Measurements from ENCODE around the gene CADM1. TPM values are rescaled to one million over a fixed set of nuclear protein-coding genes. Genes with fewer than 3 reads are reported as not detected.
A peak's percentile ranks its signal among the peaks of the same experiment; 100 is the strongest.

Gene CADM1
- total and polyA plus RNA-seq, 9 donors: 6.6 to 61.2 (median 17.2) TPM

DNA sequence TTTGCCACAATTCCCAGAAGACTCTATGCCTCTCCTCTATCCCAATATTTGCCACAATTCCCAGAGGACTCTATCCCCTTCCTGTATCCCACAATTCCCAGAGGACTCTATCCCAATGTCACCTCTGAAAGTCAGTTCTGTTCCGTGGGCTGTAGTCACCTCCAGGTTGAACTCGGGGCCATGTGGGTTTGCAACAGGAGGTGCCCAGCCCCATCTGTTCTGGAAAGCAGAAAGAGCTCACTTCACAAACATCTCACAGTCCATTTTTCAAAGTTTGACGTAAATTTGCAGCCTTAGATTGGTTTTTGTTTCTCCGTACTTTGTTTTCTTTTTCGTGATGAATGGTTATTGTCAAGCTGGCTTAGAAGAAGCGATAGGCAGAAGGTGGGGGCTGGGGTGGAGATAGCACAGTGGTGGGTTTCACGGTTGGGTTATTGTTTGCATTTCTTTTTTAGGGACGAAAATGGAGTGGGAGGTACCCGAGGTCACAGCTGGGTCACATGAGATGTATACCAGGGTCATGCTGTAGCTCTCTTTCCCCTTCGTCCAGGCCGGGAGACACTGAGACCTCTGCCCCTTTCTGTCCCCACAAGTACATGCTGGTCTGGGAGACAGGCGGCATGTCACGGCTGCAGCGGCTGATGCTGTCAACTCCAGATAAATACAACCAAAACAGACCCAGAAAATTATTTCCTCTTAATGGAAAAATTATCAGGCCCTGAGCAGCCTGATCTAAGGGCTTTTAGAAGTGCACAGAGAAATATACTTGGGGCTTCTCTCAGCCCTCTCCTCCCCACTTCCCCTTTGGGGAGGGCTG lies 374.5 kb downstream of the CADM1 start:
- TF ChIP-seq, protein P1, sequence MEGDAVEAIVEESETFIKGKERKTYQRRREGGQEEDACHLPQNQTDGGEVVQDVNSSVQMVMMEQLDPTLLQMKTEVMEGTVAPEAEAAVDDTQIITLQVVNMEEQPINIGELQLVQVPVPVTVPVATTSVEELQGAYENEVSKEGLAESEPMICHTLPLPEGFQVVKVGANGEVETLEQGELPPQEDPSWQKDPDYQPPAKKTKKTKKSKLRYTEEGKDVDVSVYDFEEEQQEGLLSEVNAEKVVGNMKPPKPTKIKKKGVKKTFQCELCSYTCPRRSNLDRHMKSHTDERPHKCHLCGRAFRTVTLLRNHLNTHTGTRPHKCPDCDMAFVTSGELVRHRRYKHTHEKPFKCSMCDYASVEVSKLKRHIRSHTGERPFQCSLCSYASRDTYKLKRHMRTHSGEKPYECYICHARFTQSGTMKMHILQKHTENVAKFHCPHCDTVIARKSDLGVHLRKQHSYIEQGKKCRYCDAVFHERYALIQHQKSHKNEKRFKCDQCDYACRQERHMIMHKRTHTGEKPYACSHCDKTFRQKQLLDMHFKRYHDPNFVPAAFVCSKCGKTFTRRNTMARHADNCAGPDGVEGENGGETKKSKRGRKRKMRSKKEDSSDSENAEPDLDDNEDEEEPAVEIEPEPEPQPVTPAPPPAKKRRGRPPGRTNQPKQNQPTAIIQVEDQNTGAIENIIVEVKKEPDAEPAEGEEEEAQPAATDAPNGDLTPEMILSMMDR (IDR thresholded peaks at IDR 0.05): no peak
- TF ChIP-seq POLR2A (IDR thresholded peaks at IDR 0.05) (no peak), EP300 (IDR thresholded peaks at IDR 0.05) (no peak)
- Histone ChIP-seq H3K27me3 (no peaks in the 10 kb centered on the region), H3K9me3 (no peaks in the 10 kb centered on the region), H3K4me1 (ENCODE audit: insufficient read depth) (no peaks in the 10 kb centered on the region), H3K36me3 (no peaks in the 10 kb centered on the region), H3K27ac (no peak overlapping the region), H3K4me3 (no peak overlapping the region)
- intact Hi-C loops (cut with DNase I): no loop called here
- 10 to 26% (median 11%) methylated on average over 14 of the region's 14 CpGs for WGBS, 3 donors
- peak in 1 of 5 donors; percentile 58 for DNase-seq

DNA sequence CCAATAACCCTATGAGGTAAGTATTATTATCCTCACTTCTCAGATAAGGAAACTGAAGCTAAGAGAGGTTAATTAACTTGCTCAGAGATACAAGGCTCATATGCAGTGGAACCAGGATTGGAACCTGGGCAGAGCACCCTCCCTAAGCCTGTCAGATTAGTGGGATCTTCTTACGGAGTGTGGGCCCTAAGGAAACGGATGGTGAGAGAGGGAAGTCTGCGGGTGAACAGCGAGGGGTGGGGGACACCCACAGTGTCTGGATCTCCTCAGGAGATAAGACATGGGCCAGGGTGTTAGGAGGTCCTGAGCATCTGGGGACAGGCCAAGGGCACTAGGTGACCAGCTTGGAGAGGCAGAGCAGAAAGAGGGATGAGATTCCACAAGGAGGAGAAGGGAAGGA lies 376.0 kb downstream of the CADM1 start:
- H3K4me3 ChIP-seq: no peak overlapping the region
- no peaks in the 10 kb centered on the region for H3K27me3 ChIP-seq
- H3K27ac ChIP-seq: no peak overlapping the region
- intact Hi-C loops (cut with DNase I): no loop called here
- DNase-seq: no peak
- H3K36me3 ChIP-seq: no peaks in the 10 kb centered on the region
- WGBS, 3 donors: 87 to 94% (median 89%) methylated on average over 4 of the region's 4 CpGs
- no peaks in the 10 kb centered on the region for H3K9me3 ChIP-seq
- TF ChIP-seq EP300 (IDR thresholded peaks at IDR 0.05) (no peak), POLR2A (IDR thresholded peaks at IDR 0.05) (no peak)
- TF ChIP-seq, protein P1 (IDR thresholded peaks at IDR 0.05): no peak
- H3K4me1 ChIP-seq (ENCODE audit: insufficient read depth): no peaks in the 10 kb centered on the region

DNA sequence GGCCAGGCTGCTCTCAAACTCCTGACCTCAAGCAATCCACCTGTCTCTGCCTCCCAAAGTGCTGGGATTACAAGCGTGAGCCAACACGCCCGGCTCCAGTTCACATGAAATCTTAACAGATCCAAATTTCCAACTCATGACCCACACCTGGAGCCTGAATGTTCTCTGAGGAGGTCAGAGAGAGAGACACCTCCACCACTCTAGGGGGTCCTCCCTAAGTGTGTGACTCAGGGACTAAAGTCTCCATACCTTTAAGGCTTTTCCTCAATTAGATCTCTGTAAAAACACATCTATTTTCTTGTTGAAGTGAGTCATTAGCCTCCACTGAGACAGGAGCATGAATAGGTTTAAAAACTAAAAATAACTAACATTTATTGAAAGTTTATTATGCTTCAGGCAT lies 376.4 kb downstream of the CADM1 start:
- Histone ChIP-seq H3K4me3 (no peak overlapping the region), H3K36me3 (no peaks in the 10 kb centered on the region), H3K9me3 (no peaks in the 10 kb centered on the region), H3K27me3 (no peaks in the 10 kb centered on the region), H3K27ac (no peak overlapping the region), H3K4me1 (ENCODE audit: insufficient read depth) (no peaks in the 10 kb centered on the region)
- no peak for DNase-seq
- 79 to 98% (median 96%) methylated on average over 3 of the region's 3 CpGs for WGBS, 3 donors
- intact Hi-C loops (cut with DNase I): no loop called here
- TF ChIP-seq EP300 (IDR thresholded peaks at IDR 0.05): no peak
- TF ChIP-seq, protein P1 (IDR thresholded peaks at IDR 0.05): no peak
- TF ChIP-seq POLR2A (IDR thresholded peaks at IDR 0.05): no peak

GRCh38 chr11:115126515-115127208 lies 377.6 kb downstream of the CADM1 start:
- 72 to 75% (median 74%) methylated on average over 10 of the region's 10 CpGs for WGBS, 3 donors
- no peaks in the 10 kb centered on the region for H3K9me3 ChIP-seq
- no peaks in the 10 kb centered on the region for H3K36me3 ChIP-seq
- intact Hi-C loops (cut with DNase I): no loop called here
- no peak for DNase-seq
- no peaks in the 10 kb centered on the region for H3K27me3 ChIP-seq
- TF ChIP-seq, protein P1 (IDR thresholded peaks at IDR 0.05): no peak
- no peak for TF ChIP-seq POLR2A (IDR thresholded peaks at IDR 0.05)
- H3K4me1 ChIP-seq (ENCODE audit: insufficient read depth): no peaks in the 10 kb centered on the region
- H3K27ac ChIP-seq: no peak overlapping the region
- H3K4me3 ChIP-seq: no peak overlapping the region
